ENCODE data around the gene THRAP3.

Gene THRAP3

GRCh38 chr1:36346741-36347370 is 122.6 kb downstream of the THRAP3 start:
- Histone ChIP-seq H3K36me3 (peaks cover 35% of the 10 kb centered on the region), H3K4me3 (ENCODE audit: low read depth, low read length) (no peak overlapping the region), H3K27ac (no peak overlapping the region), H3K27me3 (ENCODE audit: insufficient read depth, low read depth, severe bottlenecking) (no peaks in the 10 kb centered on the region), H3K9me3 (ENCODE audit: severe bottlenecking) (no peaks in the 10 kb centered on the region)
- no peak for DNase-seq
- no peak for TF ChIP-seq CTCF (IDR thresholded peaks at IDR 0.05; ENCODE audit: low read depth, low read length)

- peaks cover 35% of the 10 kb centered on the region for H3K36me3 ChIP-seq
- no peaks in the 10 kb centered on the region for H3K9me3 ChIP-seq (ENCODE audit: severe bottlenecking)
- no peaks in the 10 kb centered on the region for H3K27me3 ChIP-seq (ENCODE audit: insufficient read depth, low read depth, severe bottlenecking)
- TF ChIP-seq CTCF (IDR thresholded peaks at IDR 0.05; ENCODE audit: low read depth, low read length): no peak
- no peak overlapping the region for H3K4me3 ChIP-seq (ENCODE audit: low read depth, low read length)
- H3K27ac ChIP-seq: no peak overlapping the region
- no peak for DNase-seq
These were observed 125.0 kb downstream of the THRAP3 start for GRCh38 chr1:36349241-36349671.

- peaks cover 40% of the 10 kb centered on the region for H3K36me3 ChIP-seq
- H3K27ac ChIP-seq: no peak overlapping the region
- no peaks in the 10 kb centered on the region for H3K27me3 ChIP-seq (ENCODE audit: insufficient read depth, low read depth, severe bottlenecking)
- no peak overlapping the region for H3K4me3 ChIP-seq (ENCODE audit: low read depth, low read length)
- DNase-seq: no peak
- TF ChIP-seq CTCF (IDR thresholded peaks at IDR 0.05; ENCODE audit: low read depth, low read length): no peak
- H3K9me3 ChIP-seq (ENCODE audit: severe bottlenecking): no peaks in the 10 kb centered on the region
These were observed 125.6 kb downstream of the THRAP3 start for GRCh38 chr1:36349839-36350238.

- TF ChIP-seq CTCF (IDR thresholded peaks at IDR 0.05; ENCODE audit: low read depth, low read length): no peak
- peaks cover 42% of the 10 kb centered on the region for H3K36me3 ChIP-seq
- no peak overlapping the region for H3K27ac ChIP-seq
- H3K27me3 ChIP-seq (ENCODE audit: insufficient read depth, low read depth, severe bottlenecking): no peaks in the 10 kb centered on the region
- H3K4me3 ChIP-seq (ENCODE audit: low read depth, low read length): no peak overlapping the region
- DNase-seq: no peak
- no peaks in the 10 kb centered on the region for H3K9me3 ChIP-seq (ENCODE audit: severe bottlenecking)
These were observed 126.5 kb downstream of the THRAP3 start for GRCh38 chr1:36350659-36351226.

- TF ChIP-seq CTCF (IDR thresholded peaks at IDR 0.05; ENCODE audit: low read depth, low read length): no peak
- DNase-seq: no peak
- Histone ChIP-seq H3K36me3 (peaks cover 39% of the 10 kb centered on the region), H3K27ac (no peak overlapping the region; the same call in 1 of the 2 replicates), H3K4me3 (ENCODE audit: low read depth, low read length) (no peak overlapping the region), H3K9me3 (ENCODE audit: severe bottlenecking) (no peaks in the 10 kb centered on the region), H3K27me3 (ENCODE audit: insufficient read depth, low read depth, severe bottlenecking) (no peaks in the 10 kb centered on the region)
These were observed 127.2 kb downstream of the THRAP3 start for GRCh38 chr1:36351227-36351977.
